Epidermal melanocyte (primary cell): ENCODE measurements around the gene EGLN1.
A peak's percentile ranks its signal among the peaks of the same experiment; 100 is the strongest.

Experiments used
- DNase-seq: peaks from one replicate; pipeline ENCODE4 v3.0.0; 2011; ENCODE audit warnings: low spot score; ENCODE audit not compliant: insufficient read length

The EGLN1 gene

GRCh38 chr1:231397886-231398671, 24.0 kb downstream of the EGLN1 start:
- no peak for DNase-seq

- DNase-seq: no peak
Measured at GRCh38 chr1:231396643-231397042, 25.4 kb downstream of the EGLN1 start.

GRCh38 chr1:231395998-231396390, 26.1 kb downstream of the EGLN1 start:
- no peak for DNase-seq

- DNase-seq: peak; percentile 64
Measured at GRCh38 chr1:231395076-231395997, 26.8 kb downstream of the EGLN1 start.

- no peak for DNase-seq
Measured at GRCh38 chr1:231393668-231394067, 28.4 kb downstream of the EGLN1 start.

GRCh38 chr1:231392389-231393131, 29.5 kb downstream of the EGLN1 start:
- no peak for DNase-seq

- no peak for DNase-seq
Measured at GRCh38 chr1:231390071-231390470, 32.0 kb downstream of the EGLN1 start.

- no peak for DNase-seq
Measured at GRCh38 chr1:231387770-231388669, 34.1 kb downstream of the EGLN1 start.

- no peak for DNase-seq
Measured at GRCh38 chr1:231386466-231386865, 35.6 kb downstream of the EGLN1 start.

- DNase-seq: no peak
Measured at GRCh38 chr1:231385416-231385748, 36.7 kb downstream of the EGLN1 start.

- DNase-seq: no peak
Measured at GRCh38 chr1:231384696-231385415, 37.2 kb downstream of the EGLN1 start.

- DNase-seq: no peak
Measured at GRCh38 chr1:231383159-231383860, 38.8 kb downstream of the EGLN1 start.

GRCh38 chr1:231382426-231382825, 39.7 kb downstream of the EGLN1 start:
- no peak for DNase-seq

- no peak for DNase-seq
Measured at GRCh38 chr1:231381729-231382128, 40.4 kb downstream of the EGLN1 start.

- no peak for DNase-seq
Measured at GRCh38 chr1:231376875-231377549, 45.1 kb downstream of the EGLN1 start.

- DNase-seq: no peak
Measured at GRCh38 chr1:231376101-231376500, 46.0 kb downstream of the EGLN1 start.

- no peak for DNase-seq
Measured at GRCh38 chr1:231374394-231374793, 47.7 kb downstream of the EGLN1 start.

GRCh38 chr1:231372501-231372900, 49.6 kb downstream of the EGLN1 start:
- DNase-seq: no peak

- DNase-seq: no peak
Measured at GRCh38 chr1:231369282-231369681, 52.8 kb downstream of the EGLN1 start.
